OCI-LY7 (cell line): ENCODE measurements around the gene SYNGR2. TPM values are rescaled to one million over a fixed set of nuclear protein-coding genes. Genes with fewer than 3 reads are reported as not detected.

Experiments
- BruUV-seq: library from RNA; stranded (reverse); fragments of 400-500 nt; replicated peaks from 2 replicates; lab custom pipeline; 2021; lab: Mats Ljungman, UMichigan
- CTCF ChIA-PET: fragments of 300-600 bp; sonication (Branson Sonifier 250); formaldehyde crosslinking; loops from one replicate; lab custom pipeline; 2022; ENCODE audit warnings: antibody characterized with exemption; ENCODE audit not compliant: unreplicated experiment; lab: Charles Lee
- POLR2A ChIA-PET: fragments of 300-600 bp; sonication (Branson Sonifier 250); formaldehyde crosslinking; loops from one replicate; lab custom pipeline; 2022; ENCODE audit warnings: antibody characterized with exemption; lab: Charles Lee
- DNase-seq: peaks from one replicate; pipeline ENCODE4 v3.0.0-alpha.2; 2015; ENCODE audit warnings: low spot score
- H2AFZ ChIP-seq: fragments of 200-600 bp; sonication (generic), shearing (Covaris generic); 2 replicates; pipeline ENCODE4 v1.6.1; 2014; ENCODE audit warnings: mild to moderate bottlenecking, antibody characterized with exemption, low read length, moderate library complexity
- H3K27ac ChIP-seq: fragments of 200-600 bp; sonication (generic); 2 replicates; pipeline ENCODE4 v1.5.1; 2014; ENCODE audit warnings: mixed run types, low read depth, mild to moderate bottlenecking, moderate library complexity, low read length, inconsistent platforms; ENCODE audit not compliant: poor library complexity, severe bottlenecking
- H3K36me3 ChIP-seq: fragments of 200-600 bp; sonication (generic); 2 replicates; pipeline ENCODE4 v1.6.1; 2014; ENCODE audit warnings: mild to moderate bottlenecking, antibody characterized with exemption, low read length, moderate library complexity, mixed read lengths; ENCODE audit not compliant: insufficient read depth
- H3K4me1 ChIP-seq: fragments of 200-600 bp; sonication (generic); 2 replicates; pipeline ENCODE4 v1.5.1; 2014; ENCODE audit warnings: mild to moderate bottlenecking, low read length; ENCODE audit not compliant: insufficient read depth, poor library complexity, severe bottlenecking
- H3K4me2 ChIP-seq: fragments of 200-600 bp; sonication (generic); 2 replicates; pipeline ENCODE4 v1.6.1; 2014; ENCODE audit warnings: mild to moderate bottlenecking, low read length
- H3K4me3 ChIP-seq: fragments of 200-600 bp; sonication (generic); 2 replicates; pipeline ENCODE4 v1.5.1; 2014; ENCODE audit warnings: mild to moderate bottlenecking, low read depth, low read length; ENCODE audit not compliant: poor library complexity, severe bottlenecking
- H3K79me2 ChIP-seq: fragments of 200-600 bp; sonication (generic); 2 replicates; pipeline ENCODE4 v1.6.1; 2016; ENCODE audit warnings: low read depth, mild to moderate bottlenecking, low read length, moderate library complexity, mixed read lengths; ENCODE audit not compliant: insufficient read depth
- H3K9me2 ChIP-seq: fragments of 200-600 bp; sonication (generic); 2 replicates; pipeline ENCODE4 v1.6.1; 2016; ENCODE audit warnings: mild to moderate bottlenecking, low read length, mixed read lengths; ENCODE audit not compliant: insufficient read depth
- H3K9me3 ChIP-seq: fragments of 200-600 bp; sonication (generic); 2 replicates; pipeline ENCODE4 v1.6.1; 2014; ENCODE audit warnings: mild to moderate bottlenecking, mixed run types, low read length, mixed read lengths
- H4K20me1 ChIP-seq: fragments of 200-600 bp; sonication (generic); 2 replicates; pipeline ENCODE4 v1.6.1; 2014; ENCODE audit warnings: mild to moderate bottlenecking, antibody characterized with exemption, low read length, moderate library complexity, mixed read lengths; ENCODE audit not compliant: insufficient read depth
- CTCF ChIP-seq: fragments of 200-600 bp; sonication (generic); conservative IDR thresholded peaks from 2 replicates; pipeline ENCODE4 v1.5.1; 2014; ENCODE audit warnings: mild to moderate bottlenecking, antibody characterized with exemption, low read length, moderate library complexity, mixed read lengths
- EZH2phosphoT487 ChIP-seq: fragments of 200-600 bp; sonication (generic); IDR thresholded peaks from 2 replicates; pipeline ENCODE4 v1.6.1; 2018; ENCODE audit warnings: low read depth, borderline replicate concordance, mild to moderate bottlenecking, mixed run types, antibody characterized with exemption, low read length, moderate library complexity, mixed read lengths
- intact Hi-C: fragments of 100-400 bp; cut with micrococcal nuclease; formaldehyde crosslinking; loops from one replicate; pipeline ENCODE4 v1.10.0; 2022; ENCODE audit not compliant: unreplicated experiment
- total RNA-seq, 2 experiments: library from RNA; depleted of rRNA in 1 of 2; stranded (reverse); fragments of >200 nt in 1 of 2; shearing (Covaris generic) in 1 of 2; gene quantifications; 2 replicates each; pipeline ENCODE4 v1.2.3, GENCODE V29; 2014 to 2022

The SYNGR2 gene
- total RNA-seq, 2 experiments from 2014 or later = 35.4 to 44.9 TPM

- Histone ChIP-seq H3K4me3 (no peak overlapping the region), H3K9me2 (no peaks in the 10 kb centered on the region), H3K36me3 (peaks cover 60% of the 10 kb centered on the region), H3K27ac (no peak overlapping the region), H3K4me2 (peak overlapping the region; percentile 3; the same call in 1 of the 2 replicates), H3K4me1 (peaks cover 62% of the 10 kb centered on the region), H4K20me1 (no peaks in the 10 kb centered on the region), H3K9me3 (no peaks in the 10 kb centered on the region), H2AFZ (no peak overlapping the region), H3K79me2 (no peaks in the 10 kb centered on the region)
- peak; percentile 85 for DNase-seq
- POLR2A ChIA-PET = interaction anchor here (1.4 kb wide), 1 partner anchor 49 kb away, joined by 3 read pairs; no protein-coding TSS in a partner anchor
- BruUV-seq = no TSS peak
- intact Hi-C loops = loop anchor here (1.0 kb wide), 1 partner anchor 64 kb away; no protein-coding TSS in a partner anchor
- CTCF ChIA-PET = interaction anchor here (0.6 to 1.1 kb wide), 4 partner anchors 10 to 92 kb away, joined by 3 to 4 read pairs (median 3); partner anchors contain the start of gene TK1
- TF ChIP-seq EZH2phosphoT487 (no peak), CTCF (peak; percentile 100)
Observed at GRCh38 chr17:78176548-78177025, 8.2 kb downstream of the SYNGR2 start.

- no peaks in the 10 kb centered on the region for H3K9me2 ChIP-seq
- no peaks in the 10 kb centered on the region for H3K9me3 ChIP-seq
- no TSS peak for BruUV-seq
- H3K4me3 ChIP-seq = no peak overlapping the region
- no peaks in the 10 kb centered on the region for H3K79me2 ChIP-seq
- CTCF ChIA-PET = no interaction called here
- DNase-seq = no peak
- H3K27ac ChIP-seq = no peak overlapping the region
- TF ChIP-seq CTCF = no peak
- no peak for TF ChIP-seq EZH2phosphoT487
- intact Hi-C loops = no loop called here
- peaks cover 43% of the 10 kb centered on the region for H3K4me1 ChIP-seq
- H3K36me3 ChIP-seq = peaks cover 62% of the 10 kb centered on the region
- H4K20me1 ChIP-seq = no peaks in the 10 kb centered on the region
- H2AFZ ChIP-seq = no peak overlapping the region
- POLR2A ChIA-PET = no interaction called here
- H3K4me2 ChIP-seq = no peak overlapping the region
Observed at GRCh38 chr17:78179372-78179771, 11.0 kb downstream of the SYNGR2 start.

GRCh38 chr17:78180083-78180482 is 11.7 kb downstream of the SYNGR2 start:
- ChIA-PET CTCF (no interaction called here), POLR2A (interaction anchor here (0.5 to 1.4 kb wide), 3 partner anchors 10 to 13 kb away, joined by 3 to 5 read pairs (median 5); no protein-coding TSS in a partner anchor)
- TF ChIP-seq CTCF = no peak
- no peak for TF ChIP-seq EZH2phosphoT487
- DNase-seq = no peak
- H3K4me1 ChIP-seq = peaks cover 44% of the 10 kb centered on the region
- no peak overlapping the region for H3K27ac ChIP-seq
- BruUV-seq = TSS peak; percentile 29
- H3K9me2 ChIP-seq = no peaks in the 10 kb centered on the region
- H3K9me3 ChIP-seq = no peaks in the 10 kb centered on the region
- intact Hi-C loops = no loop called here
- H4K20me1 ChIP-seq = no peaks in the 10 kb centered on the region
- peak overlapping the region; percentile 1; the same call in 1 of the 2 replicates for H3K4me2 ChIP-seq
- H3K79me2 ChIP-seq = peaks cover 2% of the 10 kb centered on the region; the same call in 1 of the 2 replicates
- no peak overlapping the region for H2AFZ ChIP-seq
- no peak overlapping the region for H3K4me3 ChIP-seq
- peaks cover 60% of the 10 kb centered on the region for H3K36me3 ChIP-seq
